ENCODE data around the gene EIF4ENIF1. TPM values are rescaled to one million over a fixed set of nuclear protein-coding genes. Genes with fewer than 3 reads are reported as not detected.

EIF4ENIF1 gene
- total and polyA plus RNA-seq, 2 experiments from 2014 or later = 10.8 to 13.4 TPM

DNA sequence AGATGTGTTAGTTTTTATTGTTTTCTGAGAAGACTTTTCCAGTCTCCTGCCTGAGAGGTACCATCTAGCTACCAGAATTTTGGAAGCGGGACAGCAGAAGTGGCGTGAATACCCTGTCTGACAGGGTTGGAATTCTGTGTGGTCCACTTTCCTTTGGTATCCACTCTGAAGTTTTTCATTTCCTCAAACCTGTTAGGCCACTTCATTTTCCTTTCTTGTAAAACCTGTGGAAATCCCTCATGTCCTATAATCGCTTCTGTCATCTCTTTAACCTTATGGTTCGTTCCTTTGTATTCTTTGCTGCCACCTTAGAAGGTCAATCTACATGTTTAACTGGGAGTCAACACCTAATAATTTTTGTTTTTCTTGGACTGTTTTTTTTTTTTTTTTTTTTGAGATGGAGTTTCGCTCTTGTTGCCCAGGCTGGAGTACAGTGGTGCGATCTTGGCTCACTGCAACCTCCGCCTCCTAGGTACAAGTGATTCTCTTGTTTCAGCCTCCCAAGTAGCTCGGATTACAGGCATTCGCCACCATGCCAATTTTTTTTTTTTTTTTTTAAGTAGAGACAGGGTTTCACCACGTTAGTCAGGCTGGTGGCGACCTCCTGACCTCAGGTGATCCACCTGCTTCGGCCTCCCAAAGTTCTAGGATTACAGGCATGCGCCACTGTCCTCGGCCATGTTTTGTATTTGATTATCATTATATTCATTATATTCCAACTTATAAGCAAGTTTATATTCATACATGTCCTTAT, 13.7 kb upstream of the EIF4ENIF1 start (continued):
- TF ChIP-seq ZNF331 (CRISPR knock-in tag; IDR thresholded peaks at IDR 0.05; ENCODE audit: low read depth) (no peak), STAT1 (IDR thresholded peaks at IDR 0.05; ENCODE audit: unreplicated experiment) (no peak), JUNB (IDR thresholded peaks at IDR 0.05; ENCODE audit: unreplicated experiment) (no peak), EZH2phosphoT487 (IDR thresholded peaks at IDR 0.05; ENCODE audit: unreplicated experiment) (no peak)
- TF ChIP-seq, protein P1, sequence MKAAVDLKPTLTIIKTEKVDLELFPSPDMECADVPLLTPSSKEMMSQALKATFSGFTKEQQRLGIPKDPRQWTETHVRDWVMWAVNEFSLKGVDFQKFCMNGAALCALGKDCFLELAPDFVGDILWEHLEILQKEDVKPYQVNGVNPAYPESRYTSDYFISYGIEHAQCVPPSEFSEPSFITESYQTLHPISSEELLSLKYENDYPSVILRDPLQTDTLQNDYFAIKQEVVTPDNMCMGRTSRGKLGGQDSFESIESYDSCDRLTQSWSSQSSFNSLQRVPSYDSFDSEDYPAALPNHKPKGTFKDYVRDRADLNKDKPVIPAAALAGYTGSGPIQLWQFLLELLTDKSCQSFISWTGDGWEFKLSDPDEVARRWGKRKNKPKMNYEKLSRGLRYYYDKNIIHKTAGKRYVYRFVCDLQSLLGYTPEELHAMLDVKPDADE (IDR thresholded peaks at IDR 0.05) = no peak
- TF ChIP-seq, protein P2, sequence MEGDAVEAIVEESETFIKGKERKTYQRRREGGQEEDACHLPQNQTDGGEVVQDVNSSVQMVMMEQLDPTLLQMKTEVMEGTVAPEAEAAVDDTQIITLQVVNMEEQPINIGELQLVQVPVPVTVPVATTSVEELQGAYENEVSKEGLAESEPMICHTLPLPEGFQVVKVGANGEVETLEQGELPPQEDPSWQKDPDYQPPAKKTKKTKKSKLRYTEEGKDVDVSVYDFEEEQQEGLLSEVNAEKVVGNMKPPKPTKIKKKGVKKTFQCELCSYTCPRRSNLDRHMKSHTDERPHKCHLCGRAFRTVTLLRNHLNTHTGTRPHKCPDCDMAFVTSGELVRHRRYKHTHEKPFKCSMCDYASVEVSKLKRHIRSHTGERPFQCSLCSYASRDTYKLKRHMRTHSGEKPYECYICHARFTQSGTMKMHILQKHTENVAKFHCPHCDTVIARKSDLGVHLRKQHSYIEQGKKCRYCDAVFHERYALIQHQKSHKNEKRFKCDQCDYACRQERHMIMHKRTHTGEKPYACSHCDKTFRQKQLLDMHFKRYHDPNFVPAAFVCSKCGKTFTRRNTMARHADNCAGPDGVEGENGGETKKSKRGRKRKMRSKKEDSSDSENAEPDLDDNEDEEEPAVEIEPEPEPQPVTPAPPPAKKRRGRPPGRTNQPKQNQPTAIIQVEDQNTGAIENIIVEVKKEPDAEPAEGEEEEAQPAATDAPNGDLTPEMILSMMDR (conservative IDR thresholded peaks at IDR 0.05; ENCODE audit: low read depth in 2 of 2) = no peak
- TF ChIP-seq, protein P3, sequence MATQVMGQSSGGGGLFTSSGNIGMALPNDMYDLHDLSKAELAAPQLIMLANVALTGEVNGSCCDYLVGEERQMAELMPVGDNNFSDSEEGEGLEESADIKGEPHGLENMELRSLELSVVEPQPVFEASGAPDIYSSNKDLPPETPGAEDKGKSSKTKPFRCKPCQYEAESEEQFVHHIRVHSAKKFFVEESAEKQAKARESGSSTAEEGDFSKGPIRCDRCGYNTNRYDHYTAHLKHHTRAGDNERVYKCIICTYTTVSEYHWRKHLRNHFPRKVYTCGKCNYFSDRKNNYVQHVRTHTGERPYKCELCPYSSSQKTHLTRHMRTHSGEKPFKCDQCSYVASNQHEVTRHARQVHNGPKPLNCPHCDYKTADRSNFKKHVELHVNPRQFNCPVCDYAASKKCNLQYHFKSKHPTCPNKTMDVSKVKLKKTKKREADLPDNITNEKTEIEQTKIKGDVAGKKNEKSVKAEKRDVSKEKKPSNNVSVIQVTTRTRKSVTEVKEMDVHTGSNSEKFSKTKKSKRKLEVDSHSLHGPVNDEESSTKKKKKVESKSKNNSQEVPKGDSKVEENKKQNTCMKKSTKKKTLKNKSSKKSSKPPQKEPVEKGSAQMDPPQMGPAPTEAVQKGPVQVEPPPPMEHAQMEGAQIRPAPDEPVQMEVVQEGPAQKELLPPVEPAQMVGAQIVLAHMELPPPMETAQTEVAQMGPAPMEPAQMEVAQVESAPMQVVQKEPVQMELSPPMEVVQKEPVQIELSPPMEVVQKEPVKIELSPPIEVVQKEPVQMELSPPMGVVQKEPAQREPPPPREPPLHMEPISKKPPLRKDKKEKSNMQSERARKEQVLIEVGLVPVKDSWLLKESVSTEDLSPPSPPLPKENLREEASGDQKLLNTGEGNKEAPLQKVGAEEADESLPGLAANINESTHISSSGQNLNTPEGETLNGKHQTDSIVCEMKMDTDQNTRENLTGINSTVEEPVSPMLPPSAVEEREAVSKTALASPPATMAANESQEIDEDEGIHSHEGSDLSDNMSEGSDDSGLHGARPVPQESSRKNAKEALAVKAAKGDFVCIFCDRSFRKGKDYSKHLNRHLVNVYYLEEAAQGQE (IDR thresholded peaks at IDR 0.05; ENCODE audit: unreplicated experiment) = no peak

DNA sequence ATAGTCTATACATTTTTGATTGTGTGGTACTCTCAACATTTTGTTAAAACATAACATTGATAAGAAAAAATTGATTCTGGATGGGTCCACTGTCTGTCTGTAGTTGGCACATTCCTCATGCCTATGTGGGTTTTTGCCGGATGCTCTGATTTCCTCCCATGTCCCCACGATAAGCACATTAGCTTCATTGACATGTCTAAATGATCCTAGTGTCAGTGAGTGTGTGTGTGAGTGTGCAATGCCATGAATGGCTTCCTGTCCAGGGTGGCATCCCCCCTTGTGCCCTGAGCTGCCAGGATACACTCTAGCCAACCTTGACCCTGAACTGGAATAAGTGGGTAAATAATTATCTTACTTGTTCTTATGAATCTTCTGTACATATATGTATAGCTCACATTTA, 12.1 kb upstream of the EIF4ENIF1 start:
- no peak overlapping the region for H2AFZ ChIP-seq
- H3K9me2 ChIP-seq (ENCODE audit: insufficient read depth) = peaks cover 3% of the 10 kb centered on the region; the same call in 1 of the 2 replicates
- H3F3A ChIP-seq (replicated peaks; ENCODE audit: low read depth) = no peaks in the 10 kb centered on the region
- Mint-ChIP-seq H3K27me3 (ENCODE audit: insufficient read depth, low read depth, poor library complexity) (peaks cover 7% of the 10 kb centered on the region), H3K27ac (no peak overlapping the region), H3K9me3 (peaks cover 18% of the 10 kb centered on the region), H3K36me3 (ENCODE audit: low read depth) (peaks cover 17% of the 10 kb centered on the region; the same call in 2 of the 3 replicates), H3K4me3 (no peak overlapping the region), H3K4me1 (peaks cover 8% of the 10 kb centered on the region; the same call in 2 of the 3 replicates)
- H3K4me1 ChIP-seq (ENCODE audit: insufficient read depth) = no peaks in the 10 kb centered on the region; the same call in 1 of the 2 replicates
- H3K4me2 ChIP-seq = no peak overlapping the region
- H4K20me1 ChIP-seq (replicated peaks; ENCODE audit: insufficient read depth) = no peaks in the 10 kb centered on the region; the same call in 1 of the 2 replicates
- no peak for DNase-seq (ENCODE audit: low spot score)
- no peak for ATAC-seq
- H3K36me3 ChIP-seq (ENCODE audit: insufficient read depth) = no peaks in the 10 kb centered on the region
- no peaks in the 10 kb centered on the region for H3K27me3 ChIP-seq (ENCODE audit: insufficient read depth)
- no peak overlapping the region for H3K27ac ChIP-seq (ENCODE audit: low read depth)
- peaks cover 13% of the 10 kb centered on the region; the same call in 1 of the 2 replicates for H3K79me2 ChIP-seq (replicated peaks; ENCODE audit: insufficient read depth)
- no peak overlapping the region for H3K4me3 ChIP-seq
- no peak for TF ChIP-seq STAT1 (IDR thresholded peaks at IDR 0.05; ENCODE audit: unreplicated experiment)
- TF ChIP-seq, protein P4, sequence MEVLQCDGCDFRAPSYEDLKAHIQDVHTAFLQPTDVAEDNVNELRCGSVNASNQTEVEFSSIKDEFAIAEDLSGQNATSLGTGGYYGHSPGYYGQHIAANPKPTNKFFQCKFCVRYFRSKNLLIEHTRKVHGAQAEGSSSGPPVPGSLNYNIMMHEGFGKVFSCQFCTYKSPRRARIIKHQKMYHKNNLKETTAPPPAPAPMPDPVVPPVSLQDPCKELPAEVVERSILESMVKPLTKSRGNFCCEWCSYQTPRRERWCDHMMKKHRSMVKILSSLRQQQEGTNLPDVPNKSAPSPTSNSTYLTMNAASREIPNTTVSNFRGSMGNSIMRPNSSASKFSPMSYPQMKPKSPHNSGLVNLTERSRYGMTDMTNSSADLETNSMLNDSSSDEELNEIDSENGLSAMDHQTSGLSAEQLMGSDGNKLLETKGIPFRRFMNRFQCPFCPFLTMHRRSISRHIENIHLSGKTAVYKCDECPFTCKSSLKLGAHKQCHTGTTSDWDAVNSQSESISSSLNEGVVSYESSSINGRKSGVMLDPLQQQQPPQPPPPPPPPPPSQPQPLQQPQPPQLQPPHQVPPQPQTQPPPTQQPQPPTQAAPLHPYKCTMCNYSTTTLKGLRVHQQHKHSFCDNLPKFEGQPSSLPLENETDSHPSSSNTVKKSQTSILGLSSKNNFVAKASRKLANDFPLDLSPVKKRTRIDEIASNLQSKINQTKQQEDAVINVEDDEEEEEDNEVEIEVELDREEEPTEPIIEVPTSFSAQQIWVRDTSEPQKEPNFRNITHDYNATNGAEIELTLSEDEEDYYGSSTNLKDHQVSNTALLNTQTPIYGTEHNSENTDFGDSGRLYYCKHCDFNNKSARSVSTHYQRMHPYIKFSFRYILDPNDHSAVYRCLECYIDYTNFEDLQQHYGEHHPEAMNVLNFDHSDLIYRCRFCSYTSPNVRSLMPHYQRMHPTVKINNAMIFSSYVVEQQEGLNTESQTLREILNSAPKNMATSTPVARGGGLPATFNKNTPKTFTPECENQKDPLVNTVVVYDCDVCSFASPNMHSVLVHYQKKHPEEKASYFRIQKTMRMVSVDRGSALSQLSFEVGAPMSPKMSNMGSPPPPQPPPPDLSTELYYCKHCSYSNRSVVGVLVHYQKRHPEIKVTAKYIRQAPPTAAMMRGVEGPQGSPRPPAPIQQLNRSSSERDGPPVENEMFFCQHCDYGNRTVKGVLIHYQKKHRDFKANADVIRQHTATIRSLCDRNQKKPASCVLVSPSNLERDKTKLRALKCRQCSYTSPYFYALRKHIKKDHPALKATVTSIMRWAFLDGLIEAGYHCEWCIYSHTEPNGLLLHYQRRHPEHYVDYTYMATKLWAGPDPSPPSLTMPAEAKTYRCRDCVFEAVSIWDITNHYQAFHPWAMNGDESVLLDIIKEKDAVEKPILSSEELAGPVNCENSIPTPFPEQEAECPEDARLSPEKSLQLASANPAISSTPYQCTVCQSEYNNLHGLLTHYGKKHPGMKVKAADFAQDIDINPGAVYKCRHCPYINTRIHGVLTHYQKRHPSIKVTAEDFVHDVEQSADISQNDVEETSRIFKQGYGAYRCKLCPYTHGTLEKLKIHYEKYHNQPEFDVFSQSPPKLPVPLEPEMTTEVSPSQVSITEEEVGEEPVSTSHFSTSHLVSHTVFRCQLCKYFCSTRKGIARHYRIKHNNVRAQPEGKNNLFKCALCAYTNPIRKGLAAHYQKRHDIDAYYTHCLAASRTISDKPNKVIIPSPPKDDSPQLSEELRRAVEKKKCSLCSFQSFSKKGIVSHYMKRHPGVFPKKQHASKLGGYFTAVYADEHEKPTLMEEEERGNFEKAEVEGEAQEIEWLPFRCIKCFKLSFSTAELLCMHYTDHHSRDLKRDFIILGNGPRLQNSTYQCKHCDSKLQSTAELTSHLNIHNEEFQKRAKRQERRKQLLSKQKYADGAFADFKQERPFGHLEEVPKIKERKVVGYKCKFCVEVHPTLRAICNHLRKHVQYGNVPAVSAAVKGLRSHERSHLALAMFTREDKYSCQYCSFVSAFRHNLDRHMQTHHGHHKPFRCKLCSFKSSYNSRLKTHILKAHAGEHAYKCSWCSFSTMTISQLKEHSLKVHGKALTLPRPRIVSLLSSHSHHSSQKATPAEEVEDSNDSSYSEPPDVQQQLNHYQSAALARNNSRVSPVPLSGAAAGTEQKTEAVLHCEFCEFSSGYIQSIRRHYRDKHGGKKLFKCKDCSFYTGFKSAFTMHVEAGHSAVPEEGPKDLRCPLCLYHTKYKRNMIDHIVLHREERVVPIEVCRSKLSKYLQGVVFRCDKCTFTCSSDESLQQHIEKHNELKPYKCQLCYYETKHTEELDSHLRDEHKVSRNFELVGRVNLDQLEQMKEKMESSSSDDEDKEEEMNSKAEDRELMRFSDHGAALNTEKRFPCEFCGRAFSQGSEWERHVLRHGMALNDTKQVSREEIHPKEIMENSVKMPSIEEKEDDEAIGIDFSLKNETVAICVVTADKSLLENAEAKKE (CRISPR knock-in tag; IDR thresholded peaks at IDR 0.05) = no peak
- TF ChIP-seq ZNF331 (CRISPR knock-in tag; IDR thresholded peaks at IDR 0.05; ENCODE audit: low read depth) = no peak
- TF ChIP-seq POLR2AphosphoS5 (IDR thresholded peaks at IDR 0.05; ENCODE audit: low read depth) = no peak
- TF ChIP-seq, protein P1 (IDR thresholded peaks at IDR 0.05) = no peak
